Stimulated activated CD4-positive, alpha-beta T cell treated with anti-CD3 and anti-CD28 coated beads, Interleukin-2, amount 100 ng/mL, for 48 hours (primary cell): Measurements from ENCODE around the gene RXRG.

Source experiments
- DNase-seq, 2 donors: peaks; one replicate each; pipeline ENCODE4 v3.0.0-alpha.2; 2020

Gene RXRG

GRCh38 chr1:165445388-165445787, 462 bp upstream of the RXRG start:
- no peak for DNase-seq

- no peak for DNase-seq
Measured at GRCh38 chr1:165443539-165444311, 1.2 kb downstream of the RXRG start.

- no peak for DNase-seq
Measured at GRCh38 chr1:165442653-165443052, 2.3 kb downstream of the RXRG start.

DNA sequence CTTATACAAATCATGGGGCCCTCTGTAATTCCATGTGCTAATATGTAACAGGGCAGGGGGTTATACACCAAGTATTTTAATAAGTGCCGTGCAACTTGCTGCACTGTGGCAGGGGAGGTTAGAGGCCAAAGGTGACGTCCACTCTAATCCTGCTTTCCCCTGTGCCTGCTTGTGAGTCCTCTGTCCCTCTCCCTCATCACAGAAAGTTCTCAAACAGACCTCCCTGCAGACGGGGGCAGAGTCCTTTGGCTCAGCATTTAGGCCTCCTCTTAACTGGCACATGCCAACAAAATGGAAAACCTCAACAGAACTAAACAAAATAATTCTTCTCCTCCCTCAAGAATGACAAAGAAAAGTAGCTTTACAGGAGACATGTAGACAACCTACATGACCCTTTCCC, 2.9 kb downstream of the RXRG start:
- no peak for DNase-seq

GRCh38 chr1:165441166-165441880, 3.6 kb downstream of the RXRG start:
- no peak for DNase-seq

DNA sequence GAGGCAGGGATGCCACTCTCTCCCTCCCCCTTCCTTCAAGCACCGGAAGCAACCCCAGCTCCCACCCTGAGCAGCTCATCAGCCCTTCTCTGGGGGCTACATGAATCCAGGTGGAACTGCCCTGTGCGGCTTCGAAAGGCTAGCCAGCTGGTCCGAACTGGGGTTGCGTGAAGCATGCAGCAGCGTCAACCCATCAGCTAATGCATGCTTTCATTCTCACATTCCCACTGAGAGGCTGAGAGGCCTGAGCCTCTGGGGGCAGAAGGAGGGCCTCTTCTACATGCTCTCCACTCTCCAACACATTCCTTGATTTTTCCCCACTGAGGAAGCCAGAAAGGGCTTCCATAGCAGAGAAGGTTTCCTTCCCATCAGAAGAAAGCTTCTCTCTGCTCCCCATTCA, 5.6 kb downstream of the RXRG start:
- no peak for DNase-seq

- no peak for DNase-seq
Measured at GRCh38 chr1:165436994-165437393, 7.9 kb downstream of the RXRG start.

DNA sequence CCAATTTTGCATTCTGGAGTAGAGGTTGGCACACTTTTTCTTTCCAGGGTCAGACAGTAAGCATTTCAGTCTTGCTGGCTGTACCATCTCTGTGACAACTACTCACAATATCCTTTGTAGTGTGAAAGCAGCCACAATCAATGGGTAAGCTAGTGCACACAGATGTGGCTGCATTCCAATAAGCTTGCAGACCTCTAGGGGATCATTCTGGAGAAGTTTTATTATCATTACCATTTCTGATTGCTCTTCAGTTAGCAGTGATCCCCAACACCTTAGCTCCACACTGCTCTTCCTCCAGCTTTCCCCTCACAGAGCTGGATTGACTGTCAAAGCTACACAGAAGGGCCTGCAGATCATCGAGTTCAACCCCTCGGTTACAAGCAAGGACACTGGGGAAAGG, 9.1 kb downstream of the RXRG start:
- DNase-seq: no peak

GRCh38 chr1:165434281-165434680, 10.6 kb downstream of the RXRG start:
- DNase-seq: no peak

- DNase-seq: no peak
Measured at GRCh38 chr1:165431079-165431478, 13.8 kb downstream of the RXRG start.

DNA sequence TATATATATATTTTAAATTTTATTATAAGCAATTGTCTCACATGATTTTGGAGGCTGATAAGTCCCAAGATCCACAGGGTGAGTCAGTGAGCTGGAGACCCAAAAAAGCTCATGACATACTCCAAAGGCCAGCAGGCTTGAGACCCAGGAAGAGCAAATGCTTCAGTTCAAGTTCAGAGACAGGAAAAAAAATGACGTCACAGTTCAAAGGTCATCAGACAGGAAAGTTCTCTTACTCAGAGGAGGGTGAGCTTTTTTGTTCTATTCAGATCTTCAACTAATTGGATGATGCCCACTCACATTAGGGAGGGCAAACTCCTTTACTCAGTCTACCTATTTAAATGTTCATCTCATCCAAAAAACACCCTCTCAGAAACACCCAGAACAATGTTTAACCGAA, 18.2 kb downstream of the RXRG start:
- no peak for DNase-seq

DNA sequence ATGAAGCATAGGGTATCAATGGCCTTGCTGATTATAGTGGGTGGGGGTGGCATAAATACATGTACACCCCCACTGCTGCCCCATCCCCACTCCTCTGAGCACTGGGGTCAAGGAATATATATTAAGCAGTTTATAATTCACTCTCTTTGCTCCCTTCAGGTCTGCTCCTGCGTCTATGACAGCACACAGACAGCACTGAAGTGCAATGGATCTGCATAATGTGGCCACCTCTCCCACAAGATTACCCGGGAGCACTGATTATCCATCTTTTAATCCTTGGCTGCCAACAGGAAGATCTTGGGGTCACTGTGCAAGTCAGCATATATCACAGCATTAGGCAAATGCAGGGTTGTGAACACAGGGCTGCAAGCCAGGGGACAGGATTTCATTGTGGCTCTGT, 19.3 kb downstream of the RXRG start:
- no peak for DNase-seq

DNA sequence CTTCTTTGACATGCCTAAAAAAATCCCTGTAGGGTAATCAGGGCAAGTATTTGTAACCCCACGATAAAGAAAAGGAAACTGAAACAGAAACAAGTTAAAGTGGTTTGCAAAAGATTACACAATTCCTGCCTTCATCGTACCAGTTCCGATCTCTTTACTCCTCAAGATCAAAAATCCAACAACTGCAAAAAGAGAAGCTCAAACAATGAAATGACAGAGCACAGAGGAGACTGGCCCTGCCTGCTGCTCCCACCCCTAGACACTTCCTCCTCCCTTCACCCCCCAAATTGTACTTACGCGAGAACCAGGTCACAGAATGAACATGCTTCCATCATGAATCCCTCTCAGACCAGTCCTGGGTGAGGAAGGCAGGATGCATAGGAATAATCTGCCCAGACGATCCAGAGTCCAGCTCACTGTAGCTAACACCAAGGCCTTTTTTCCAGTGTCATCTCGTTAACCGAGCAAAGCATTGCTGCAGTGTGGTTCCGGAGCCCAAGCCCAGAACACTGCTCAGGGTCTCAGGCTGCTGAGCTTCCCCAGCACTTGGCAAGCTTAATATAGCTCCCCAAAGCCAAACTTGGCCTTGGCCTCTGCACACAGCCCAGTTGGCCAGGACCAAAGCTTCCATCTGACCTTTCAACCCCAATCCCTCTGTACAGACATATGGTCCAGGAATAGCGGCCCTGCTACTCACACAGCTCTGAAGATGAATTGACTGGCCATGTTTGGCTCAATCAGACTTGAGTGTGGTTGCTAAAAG, 20.3 kb downstream of the RXRG start:
- no peak for DNase-seq

- DNase-seq: no peak
Measured at GRCh38 chr1:165423136-165423535, 21.8 kb downstream of the RXRG start.

DNA sequence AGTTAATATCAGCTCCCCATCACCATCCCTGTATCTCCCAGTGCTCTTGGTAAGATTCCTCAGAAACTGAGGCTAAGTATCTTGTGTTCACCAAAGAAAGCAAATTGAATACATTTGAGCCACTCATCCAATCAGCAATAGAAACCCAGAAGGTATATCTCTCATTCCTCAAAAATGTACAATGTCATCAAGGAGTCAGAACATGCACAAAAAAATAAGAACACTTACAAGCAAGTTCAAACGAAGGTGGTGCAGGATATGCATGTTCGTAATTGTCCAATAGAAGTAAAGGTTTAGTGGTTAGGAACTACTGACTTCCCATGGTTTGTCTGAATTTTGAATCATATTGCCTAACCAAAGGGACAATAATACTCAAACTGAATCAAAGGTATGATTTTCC, 24.3 kb downstream of the RXRG start:
- no peak for DNase-seq

DNA sequence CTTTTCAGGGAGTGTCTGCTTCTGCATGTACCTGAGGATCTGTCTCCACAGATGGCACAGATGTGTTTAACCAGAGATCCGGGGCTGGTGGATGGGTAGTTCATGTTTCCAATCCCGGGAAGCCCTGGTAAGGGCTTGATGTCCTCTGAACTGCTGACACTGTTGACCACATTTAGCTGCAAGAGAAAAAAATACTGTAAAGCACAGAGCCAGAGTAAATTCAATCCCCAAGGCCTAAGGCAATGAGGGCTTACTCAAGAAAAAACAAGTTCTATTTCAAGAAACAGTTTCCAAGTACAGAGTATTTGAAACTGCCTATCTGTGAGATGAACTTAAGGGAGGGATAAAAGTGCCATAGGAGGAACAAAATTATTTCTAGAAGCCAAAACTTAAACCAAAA, 25.1 kb downstream of the RXRG start:
- no peak for DNase-seq

DNA sequence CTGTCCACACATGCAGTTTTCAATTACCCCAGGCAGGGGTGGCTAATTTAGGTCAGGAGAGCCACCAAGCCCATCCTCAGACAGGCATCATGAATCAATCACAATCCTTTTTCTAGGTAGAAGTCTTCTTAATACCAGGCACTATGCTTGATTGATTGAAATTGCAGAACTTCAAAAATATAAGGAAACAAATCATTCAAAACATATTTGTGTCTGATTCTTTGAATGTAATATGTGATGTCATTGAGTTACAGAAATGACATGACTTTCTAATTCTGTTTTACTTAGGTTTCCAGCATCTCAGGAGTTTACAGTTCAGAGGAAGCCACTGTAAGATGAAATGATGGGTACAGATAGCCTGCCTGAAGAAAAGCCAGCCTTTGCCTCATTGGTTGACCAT, 26.7 kb downstream of the RXRG start:
- DNase-seq: no peak

- DNase-seq: no peak
Measured at GRCh38 chr1:165416876-165417275, 28.1 kb downstream of the RXRG start.

DNA sequence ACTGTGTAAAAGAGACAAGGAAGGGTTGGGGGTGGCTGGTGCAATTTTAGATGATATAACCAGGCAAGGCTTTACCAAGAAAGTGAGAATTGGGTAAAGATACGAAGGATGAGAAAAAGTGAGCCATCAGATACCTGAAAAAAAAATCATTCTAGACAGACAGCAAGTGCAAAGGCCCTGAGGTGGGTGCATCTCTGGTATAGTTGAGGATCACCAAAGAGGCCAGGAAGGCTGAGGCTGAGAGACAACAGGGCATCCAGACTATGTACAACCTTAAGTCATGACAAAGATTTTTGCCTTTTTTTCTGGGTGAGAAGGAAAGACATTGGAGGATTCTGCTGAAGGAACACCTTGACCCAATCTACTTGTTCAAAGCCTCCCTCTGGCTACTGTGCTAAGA, 29.9 kb downstream of the RXRG start:
- no peak for DNase-seq

DNA sequence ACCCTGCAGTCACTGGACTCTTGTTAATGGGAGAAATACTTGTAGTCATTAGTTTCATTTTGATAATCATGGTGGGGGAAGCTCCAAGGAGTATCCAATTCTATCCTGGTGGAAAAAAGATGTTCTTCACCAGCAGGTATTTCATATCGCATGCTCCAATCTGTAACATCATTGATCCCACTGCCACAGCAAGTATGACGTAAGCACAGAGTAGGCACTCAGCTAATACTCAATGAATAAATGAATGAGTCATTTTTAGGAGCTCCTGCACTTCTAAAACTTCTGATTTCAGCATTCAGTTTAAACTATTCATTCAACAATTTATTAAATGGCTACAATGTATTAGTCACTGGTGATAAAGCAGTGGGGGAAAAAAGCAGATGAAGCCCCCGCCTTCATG, 30.3 kb downstream of the RXRG start:
- no peak for DNase-seq

- DNase-seq: no peak
Measured at GRCh38 chr1:165411396-165411795, 33.5 kb downstream of the RXRG start.

DNA sequence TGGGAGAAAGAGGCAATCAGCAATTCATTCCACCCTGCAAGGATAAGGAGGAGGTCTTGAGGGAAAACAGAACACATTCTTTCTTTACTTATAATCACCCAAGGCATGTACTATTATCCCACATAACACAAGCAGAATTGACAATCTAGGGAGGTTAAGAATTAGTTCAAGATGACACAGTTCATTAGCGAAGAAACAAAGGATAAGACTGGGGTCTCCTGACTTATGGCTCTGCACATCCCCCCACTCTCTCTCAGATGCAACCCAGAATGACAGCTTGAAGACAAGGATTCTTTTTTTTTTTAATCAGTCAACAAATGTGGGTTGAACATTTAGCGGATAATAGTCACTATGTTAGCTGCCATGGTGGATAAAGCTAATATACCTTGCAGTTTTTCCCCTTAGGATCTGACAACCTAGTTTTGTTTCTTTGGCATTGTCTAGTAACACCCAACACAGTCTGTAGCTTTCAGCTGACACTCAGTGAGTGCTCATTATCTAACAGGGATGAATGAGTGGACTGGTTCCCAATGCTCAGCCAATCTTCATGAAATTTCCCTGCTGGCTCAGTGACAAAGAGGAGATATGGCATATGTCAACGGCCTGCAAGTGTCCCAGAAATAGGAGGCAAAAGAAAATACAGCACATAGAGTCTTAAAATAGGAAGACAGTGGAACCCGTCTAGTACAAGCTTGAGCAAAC, 35.1 kb downstream of the RXRG start:
- DNase-seq: no peak

GRCh38 chr1:165408518-165408917, 36.4 kb downstream of the RXRG start:
- DNase-seq: no peak
